ENCODE data around the gene MLXIPL.
"Not testable (repeated sequence)": the region's sequence is repeated elsewhere in the genome, so short reads cannot be mapped to it uniquely, and the experiment has no call there.

Gene MLXIPL

GRCh38 chr7:73618538-73618937 is 5.8 kb downstream of the MLXIPL start:
- DNase-seq (ENCODE audit: low read depth) = no peak
- no peak overlapping the region for H3K4me3 ChIP-seq (ENCODE audit: low read length)
- no peak for TF ChIP-seq CTCF (conservative IDR thresholded peaks at IDR 0.05; ENCODE audit: low read depth, low read length)

GRCh38 chr7:73617520-73617919 is 6.8 kb downstream of the MLXIPL start:
- not testable (repeated sequence) for DNase-seq (ENCODE audit: low read depth); H3K4me3 ChIP-seq (ENCODE audit: low read length)

GRCh38 chr7:73615886-73616285 is 8.4 kb downstream of the MLXIPL start:
- H3K4me3 ChIP-seq (ENCODE audit: low read length) = no peak overlapping the region
- TF ChIP-seq CTCF (conservative IDR thresholded peaks at IDR 0.05; ENCODE audit: low read depth, low read length) = peak; percentile 14
- DNase-seq (ENCODE audit: low read depth) = no peak

DNA sequence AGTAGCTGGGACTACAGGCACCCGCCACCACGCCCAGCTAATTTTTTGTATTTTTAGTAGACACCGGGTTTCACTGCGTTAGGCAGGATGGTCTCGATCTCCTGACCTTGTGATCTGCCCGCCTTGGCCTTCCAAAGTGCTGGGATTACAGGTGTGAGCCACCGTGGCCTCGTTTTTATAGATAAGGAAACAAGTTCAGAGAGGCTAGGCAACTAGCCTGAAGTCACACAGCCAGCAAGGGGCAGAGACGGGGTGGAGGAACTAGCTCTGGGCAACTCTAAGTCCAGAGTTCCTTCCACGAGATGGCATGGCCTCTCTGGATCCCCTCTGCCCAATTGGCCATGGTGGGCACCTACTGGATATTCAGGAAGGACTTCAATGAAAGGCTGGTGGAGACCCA is 9.4 kb downstream of the MLXIPL start:
- not testable (repeated sequence) for H3K4me3 ChIP-seq (ENCODE audit: low read length)

GRCh38 chr7:73613954-73614735 is 10.2 kb downstream of the MLXIPL start:
- H3K4me3 ChIP-seq (ENCODE audit: low read length) = no peak overlapping the region
- TF ChIP-seq CTCF (conservative IDR thresholded peaks at IDR 0.05; ENCODE audit: low read depth, low read length) = no peak
- no peak for DNase-seq (ENCODE audit: low read depth)

More for the DNA sequence above, 9.4 kb downstream of the MLXIPL start:
- DNase-seq (ENCODE audit: low read depth) = not testable (repeated sequence)

GRCh38 chr7:73612598-73613269 is 11.6 kb downstream of the MLXIPL start:
- DNase-seq (ENCODE audit: low read depth) = no peak
- TF ChIP-seq CTCF (conservative IDR thresholded peaks at IDR 0.05; ENCODE audit: low read depth, low read length) = peak; percentile 23
- no peak overlapping the region for H3K4me3 ChIP-seq (ENCODE audit: low read length)

DNA sequence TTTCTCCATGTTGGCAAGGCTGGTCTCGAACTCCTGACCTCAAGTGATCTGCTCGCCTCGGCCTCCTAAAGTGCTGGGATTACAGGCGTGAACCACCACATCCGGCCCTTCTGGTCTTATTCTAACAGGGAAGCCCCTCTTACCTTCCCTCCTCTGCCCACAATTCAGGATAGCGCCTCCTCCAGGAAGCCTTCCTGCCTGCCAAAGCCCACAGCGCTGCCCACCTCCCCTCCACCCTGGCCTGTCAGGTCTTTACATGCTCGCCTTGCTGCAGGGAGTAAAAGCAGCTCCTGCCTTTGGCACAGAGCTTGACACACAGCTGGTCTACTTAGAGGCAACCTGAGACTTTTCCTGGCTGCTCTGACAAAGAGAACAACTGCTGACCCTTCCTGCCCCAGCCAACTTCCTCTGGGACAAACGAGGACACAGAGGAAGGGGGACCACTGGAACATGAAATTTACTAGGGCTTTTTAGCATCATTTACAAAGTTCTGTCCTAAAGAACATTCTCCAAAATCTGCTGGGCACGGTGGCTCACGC is 13.2 kb downstream of the MLXIPL start:
- peak; percentile 2 for TF ChIP-seq CTCF (conservative IDR thresholded peaks at IDR 0.05; ENCODE audit: low read depth, low read length)
- DNase-seq (ENCODE audit: low read depth) = no peak
- H3K4me3 ChIP-seq (ENCODE audit: low read length) = no peak overlapping the region

DNA sequence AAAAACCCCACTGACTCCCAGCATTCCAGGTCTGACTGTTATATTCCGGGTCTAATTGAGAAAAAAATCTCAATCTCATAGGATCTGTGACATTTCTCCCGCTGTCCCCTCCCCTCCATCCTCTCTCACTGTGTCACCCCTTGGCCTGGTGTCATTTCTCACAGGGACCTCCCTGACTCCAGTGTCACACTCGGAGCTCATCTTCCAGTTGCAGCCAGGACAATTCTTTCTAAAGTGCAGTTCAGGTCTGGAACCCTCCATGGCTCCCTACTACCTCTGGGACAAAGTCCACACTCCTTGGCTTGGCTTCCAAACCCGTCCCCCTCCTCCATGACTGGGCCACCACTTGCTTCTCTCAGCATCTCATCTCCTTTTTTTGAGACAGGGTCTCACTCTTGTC is 14.2 kb downstream of the MLXIPL start:
- no peak for DNase-seq (ENCODE audit: low read depth)
- H3K4me3 ChIP-seq (ENCODE audit: low read length) = no peak overlapping the region
- no peak for TF ChIP-seq CTCF (conservative IDR thresholded peaks at IDR 0.05; ENCODE audit: low read depth, low read length)

- DNase-seq (ENCODE audit: low read depth); H3K4me3 ChIP-seq (ENCODE audit: low read length): not testable (repeated sequence)
Observed at GRCh38 chr7:73607692-73607983, 16.7 kb downstream of the MLXIPL start.

All from retinal pigment epithelial cell (primary cell).